GM19193 (cell line): ENCODE data around the gene PYY.

Experiments
- POLR2A ChIP-seq: IDR thresholded peaks from 4 replicates; pipeline ENCODE4 v1.6.1; 2011; ENCODE audit not compliant: insufficient read depth, insufficient read length; ENCODE audit errors: extremely low read depth

The PYY gene

DNA sequence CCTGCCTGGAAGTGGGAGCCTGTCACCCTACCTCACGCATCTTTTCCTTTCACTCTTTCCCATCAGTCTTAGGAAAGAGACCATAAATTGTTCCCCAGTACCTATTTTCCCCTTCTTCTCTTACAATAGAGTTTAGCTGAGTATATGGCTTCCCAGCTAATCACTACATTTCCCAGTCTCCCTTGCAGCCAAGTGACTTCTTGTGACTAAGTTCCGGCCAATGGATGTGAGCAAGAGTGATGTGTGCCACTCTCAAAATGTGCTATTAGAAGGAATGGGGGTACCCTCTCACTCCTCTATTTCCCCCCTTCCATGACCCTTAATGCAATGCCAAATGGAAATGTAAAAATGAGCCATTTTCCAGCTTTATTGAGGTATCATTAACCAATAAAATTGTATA, 8.2 kb upstream of the PYY start:
- no peak for TF ChIP-seq POLR2A

DNA sequence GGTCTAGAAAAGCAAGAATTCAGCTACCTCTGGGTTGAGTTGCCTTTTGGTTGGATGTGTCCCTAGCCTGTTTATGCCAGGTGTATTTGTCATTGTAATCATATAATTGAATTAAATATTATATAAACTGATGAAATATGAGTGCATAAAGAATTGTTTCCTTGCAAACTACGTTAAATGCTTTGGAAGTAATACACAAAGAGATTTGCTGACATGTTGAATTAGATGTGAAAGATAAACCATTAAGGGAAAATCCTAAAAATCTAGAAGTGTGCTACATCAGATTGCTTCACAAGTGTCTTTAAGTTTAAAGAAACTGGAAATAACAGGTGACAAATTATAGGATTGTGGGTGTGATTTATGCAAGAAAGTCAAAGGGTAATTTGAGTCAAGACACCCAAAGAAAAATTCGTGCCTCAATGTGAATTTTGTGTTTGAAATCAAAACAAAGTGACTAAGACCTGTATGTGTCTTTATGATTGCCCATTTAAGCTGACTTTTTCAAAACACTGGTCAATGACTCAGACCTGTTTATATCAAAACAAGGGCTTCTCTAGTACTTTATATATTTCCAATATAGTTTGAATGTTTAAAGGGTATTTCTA, 5.1 kb upstream of the PYY start:
- no peak for TF ChIP-seq POLR2A

DNA sequence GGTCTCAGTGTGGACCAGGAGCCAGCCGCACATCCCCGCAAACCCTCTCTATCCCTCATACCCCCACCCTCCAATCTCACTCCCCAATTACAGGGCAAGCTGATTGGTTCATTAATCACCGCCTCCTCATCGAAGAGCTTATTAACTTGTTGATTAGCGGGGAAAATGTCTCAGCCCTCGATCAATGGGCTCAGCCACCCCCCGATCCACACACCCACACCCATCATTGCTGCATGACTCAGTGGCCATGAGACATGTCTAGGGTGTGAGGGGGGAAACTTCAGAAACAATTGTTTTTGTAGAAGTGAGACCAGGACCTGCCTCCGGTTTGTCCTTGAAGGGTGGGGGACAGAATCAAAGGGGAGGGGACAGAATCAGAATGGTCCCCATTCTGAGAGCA, 2.5 kb upstream of the PYY start:
- TF ChIP-seq POLR2A: no peak

DNA sequence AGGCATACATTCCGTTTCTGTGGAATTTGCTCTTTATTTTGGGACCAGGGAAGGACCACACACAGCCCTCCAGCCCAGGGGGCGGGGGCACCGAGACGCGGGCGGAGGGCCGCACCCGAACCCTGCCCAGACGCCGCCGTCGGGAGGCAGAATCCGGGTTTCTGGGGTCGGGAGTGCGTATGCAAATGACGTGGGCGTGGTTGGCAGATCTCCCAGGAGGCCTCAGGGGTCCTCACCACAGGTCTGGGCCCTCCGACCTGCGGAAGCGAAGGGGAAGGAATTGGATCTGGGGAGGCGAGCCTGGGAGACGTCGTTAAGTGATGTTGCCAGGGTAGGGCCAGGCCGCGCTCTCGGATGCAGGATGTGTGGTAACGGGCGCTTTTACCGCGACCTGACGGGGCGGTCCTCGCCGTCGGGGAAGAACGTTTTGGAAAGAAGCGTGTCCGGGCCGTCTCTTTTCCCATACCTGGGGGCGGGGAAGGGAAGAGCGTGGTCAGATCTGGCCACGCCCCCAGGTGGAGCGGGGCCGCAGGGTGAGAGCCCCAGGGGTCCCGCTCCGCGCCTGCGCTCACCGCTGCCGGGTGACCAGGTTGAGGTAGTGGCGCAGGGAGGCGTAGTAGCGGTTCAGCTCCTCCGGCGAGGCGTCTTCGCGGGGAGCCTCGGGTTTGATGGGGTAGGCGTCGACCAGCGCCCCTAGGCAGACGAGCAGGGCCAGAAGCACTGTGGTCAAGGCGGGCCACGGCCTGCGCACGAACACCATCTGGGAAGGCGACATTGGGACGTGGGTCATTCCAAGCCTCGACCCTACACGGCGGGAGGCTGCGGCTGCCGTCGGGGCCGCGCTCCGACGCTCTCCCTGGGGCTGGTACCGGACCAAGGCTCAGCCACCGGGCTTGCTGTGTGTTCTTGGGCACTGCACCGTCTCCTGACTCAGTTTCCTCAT, 745 bp downstream of the PYY start:
- TF ChIP-seq POLR2A: no peak

DNA sequence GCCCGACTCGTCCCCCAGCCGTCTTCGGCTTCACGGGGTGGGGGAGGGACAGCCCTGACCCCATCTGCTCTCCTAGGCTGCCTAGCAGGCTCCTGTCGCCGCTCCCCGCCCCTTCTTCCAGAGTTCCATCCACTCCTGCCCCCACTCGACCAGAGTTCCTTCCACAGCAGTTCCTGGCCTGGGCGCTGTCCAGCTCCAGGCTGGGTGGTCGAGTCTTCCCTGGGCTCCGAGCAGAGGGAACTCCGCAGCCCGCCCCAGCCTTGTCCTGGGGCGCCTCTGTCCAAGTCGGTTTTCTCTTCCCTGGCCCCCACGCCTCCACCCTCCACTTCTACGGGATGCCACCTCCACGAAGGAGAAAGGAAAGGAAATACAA, 1.4 kb downstream of the PYY start:
- TF ChIP-seq POLR2A: no peak

DNA sequence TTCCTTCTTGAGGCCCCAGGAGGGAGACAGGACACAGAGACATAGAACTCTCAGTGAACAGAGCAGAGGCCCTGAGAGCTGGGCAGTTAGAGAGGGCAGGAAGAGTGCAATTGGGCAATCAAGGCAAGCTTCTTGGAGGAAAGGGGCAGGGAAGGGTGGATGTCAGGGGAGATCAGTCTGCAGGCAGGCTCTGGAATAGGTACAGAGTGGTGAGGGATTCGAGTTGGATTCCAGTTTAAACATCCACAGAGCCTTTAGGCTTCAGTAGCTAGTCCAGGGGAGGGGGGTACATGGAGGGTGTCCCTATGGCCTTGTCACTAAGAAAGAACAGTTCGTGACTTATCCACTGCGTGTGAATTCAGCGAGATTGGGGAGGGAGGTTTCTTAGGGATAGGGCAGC, 2.0 kb downstream of the PYY start:
- no peak for TF ChIP-seq POLR2A

DNA sequence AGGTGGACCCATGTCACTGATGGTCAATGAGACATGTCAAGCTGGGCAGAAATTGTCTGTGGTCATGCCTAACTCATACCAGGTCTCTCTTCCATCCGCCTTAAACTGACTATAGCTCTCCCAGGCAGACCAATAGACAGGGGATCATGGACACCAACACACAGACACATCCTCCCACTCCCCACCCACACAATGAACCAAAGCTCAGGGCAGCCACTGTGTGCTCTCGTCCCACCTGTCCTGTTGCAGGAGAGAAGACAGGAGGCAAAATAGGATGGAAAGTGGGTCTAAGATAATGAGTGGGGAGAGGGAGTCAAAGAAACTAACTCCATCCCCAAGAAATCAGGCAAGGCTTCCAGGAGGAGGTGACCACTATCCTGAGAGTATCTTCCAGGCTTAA, 3.2 kb downstream of the PYY start:
- no peak for TF ChIP-seq POLR2A

DNA sequence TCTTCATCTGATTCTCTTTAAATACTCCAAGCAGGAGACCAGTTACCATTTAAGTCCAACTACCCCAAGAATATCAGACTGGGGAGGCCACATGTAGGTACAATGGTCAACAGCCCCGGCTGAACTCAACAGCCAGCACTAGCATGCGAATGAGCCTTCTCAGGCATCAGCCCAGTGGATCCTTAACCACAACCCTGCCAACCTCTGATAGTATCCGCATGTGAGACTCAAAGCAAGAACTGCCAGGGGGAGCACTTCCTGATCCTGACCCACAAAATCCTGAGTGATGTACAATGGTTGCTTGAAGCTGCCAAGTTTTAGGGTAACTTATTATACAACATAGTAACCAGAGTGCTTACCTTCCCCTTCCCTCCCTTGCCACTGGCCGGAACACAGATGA, 4.0 kb downstream of the PYY start:
- TF ChIP-seq POLR2A: no peak

DNA sequence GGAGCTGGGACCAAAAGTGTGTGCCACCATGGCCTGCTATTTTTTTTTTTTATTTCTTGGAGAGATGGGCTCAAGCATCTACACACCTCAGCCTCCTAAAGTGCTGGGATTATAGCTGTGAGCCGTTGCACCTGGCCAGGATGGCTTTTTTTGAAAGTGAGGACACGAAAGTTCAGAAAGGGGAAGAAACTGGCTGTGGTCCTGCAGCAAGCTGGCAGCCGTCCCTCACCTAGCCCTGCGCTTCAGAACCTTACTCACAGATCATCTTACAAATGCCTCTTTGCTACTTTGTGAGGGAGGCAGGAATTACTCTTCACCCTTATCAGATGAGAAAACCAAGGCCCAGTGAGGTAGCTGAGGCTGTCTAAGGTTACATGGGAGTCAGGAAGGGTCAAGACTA, 7.0 kb downstream of the PYY start:
- no peak for TF ChIP-seq POLR2A

DNA sequence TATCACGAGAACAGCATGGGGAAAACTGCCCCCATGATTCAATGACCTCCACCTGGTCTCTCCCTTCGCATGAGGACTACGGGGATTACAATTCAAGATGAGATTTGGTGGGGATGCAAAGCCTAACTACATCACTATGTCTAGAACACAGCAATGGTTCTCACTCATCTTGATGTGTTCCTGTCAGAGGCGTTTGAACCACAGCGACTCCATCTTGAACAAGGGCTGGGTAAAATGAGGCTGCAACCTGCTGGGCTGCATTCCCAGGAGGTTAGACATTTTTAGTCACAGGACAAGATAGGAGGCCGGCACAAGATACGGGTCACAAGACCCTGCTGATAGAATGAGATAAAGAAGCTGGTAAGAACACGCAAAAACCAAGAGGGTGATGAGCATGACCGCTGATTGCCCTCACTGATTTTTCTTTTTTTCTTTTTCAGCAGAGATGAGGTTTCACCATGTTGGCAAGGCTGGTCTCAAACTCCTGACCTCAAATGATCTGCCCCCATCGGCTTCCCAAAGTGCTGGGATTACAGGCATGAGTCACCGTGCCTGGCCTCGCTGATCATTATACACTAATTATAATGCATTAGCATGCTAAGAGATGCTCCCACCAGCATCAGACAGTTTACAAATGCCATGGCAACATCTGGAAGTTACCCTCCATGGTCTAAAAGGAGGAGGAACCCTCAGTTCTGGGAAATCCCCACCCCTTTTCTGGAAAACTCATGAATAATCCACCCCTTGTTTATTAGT, 8.5 kb downstream of the PYY start:
- TF ChIP-seq POLR2A: no peak

DNA sequence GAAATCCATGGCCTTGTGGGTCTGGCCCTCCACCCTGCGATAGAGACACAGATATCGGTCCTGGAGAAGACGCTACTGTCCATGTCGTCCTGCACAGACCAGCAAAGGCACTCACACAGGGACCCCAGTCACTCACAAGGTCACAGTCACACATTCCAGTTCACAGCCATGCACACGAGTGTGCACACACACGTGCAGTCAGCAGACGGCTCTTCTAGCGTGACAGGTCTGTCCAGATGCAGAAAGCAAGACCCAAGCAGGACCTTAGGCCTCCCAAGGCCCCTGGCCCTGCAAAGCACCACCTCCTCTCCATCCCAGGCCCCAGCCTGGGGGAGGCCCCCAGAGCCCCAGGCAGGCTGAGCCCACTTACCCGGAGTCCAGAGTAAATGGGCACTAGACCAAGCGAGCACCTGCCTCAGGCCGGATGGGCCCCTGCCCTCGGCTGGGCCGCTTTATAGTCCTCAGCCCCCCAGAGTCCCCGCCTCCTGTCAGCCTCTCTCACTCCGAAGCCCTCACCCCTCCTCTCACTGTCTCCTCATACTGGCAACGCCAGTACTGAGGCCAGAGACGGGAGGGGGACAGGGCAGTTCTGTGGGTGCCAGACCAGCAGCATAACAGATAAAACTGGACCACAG, 11.6 kb downstream of the PYY start, which contains the start of gene PPY:
Gene PPY (minus strand): TSS at position 426 of the 635 bp plus-strand sequence. CDS start 822 bp downstream, outside the sequence.
- TF ChIP-seq POLR2A: no peak

DNA sequence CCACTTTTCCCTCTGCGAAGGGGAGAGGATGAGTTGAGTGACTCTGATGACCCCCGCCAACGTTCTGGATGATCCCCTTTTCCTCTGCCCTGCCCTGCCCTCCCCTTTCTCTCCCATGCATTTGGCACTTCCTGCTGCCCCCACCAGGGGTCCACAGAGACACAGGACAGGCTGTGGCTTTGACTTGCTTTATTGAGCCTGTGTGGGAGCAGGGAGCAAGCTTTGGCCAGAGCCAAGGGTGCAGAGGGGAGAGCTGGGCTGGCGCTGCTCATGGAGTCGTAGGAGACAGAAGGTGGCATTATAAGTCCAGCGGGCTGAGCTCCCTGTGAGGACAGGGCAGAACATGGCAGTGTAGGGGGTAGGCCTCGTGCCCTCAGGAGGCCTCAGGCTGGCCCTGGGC, 13.1 kb downstream of the PYY start:
- no peak for TF ChIP-seq POLR2A

DNA sequence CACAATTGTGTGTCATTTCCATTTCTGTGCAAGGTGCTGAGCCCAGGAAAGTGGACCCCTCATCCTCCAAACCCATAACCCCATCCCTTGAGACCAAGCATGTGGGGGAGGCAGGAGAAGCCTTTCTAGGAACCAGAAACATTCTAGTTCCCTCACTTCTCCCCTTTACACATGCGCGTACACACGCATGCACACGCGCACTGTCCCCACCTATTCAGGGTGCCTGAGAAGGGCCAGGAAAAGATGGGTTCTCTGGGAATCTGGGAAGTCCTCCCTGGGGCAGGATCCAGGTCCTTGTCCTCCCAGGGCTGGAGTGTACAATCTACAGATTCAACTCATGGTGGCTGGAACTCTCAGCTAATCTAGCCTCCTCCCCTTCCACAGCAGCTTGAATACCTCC, 13.9 kb downstream of the PYY start:
- TF ChIP-seq POLR2A: no peak

DNA sequence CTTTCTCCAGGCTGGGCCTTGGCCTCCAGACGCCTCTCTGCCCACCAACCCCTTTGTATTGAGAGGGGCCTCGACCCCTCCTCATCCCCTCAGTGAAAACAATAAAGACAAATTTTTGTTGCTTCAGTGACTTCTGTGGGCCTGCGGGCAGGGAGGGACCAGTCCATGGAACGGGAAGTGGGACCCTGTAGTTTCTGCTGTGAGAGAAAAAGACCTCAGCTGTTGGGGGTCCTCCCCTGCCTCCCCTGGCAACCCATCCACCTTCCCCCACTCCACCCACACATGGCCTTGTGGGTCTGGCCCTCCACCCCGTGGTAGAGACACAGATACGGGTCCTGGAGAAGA, 14.9 kb downstream of the PYY start:
- no peak for TF ChIP-seq POLR2A

DNA sequence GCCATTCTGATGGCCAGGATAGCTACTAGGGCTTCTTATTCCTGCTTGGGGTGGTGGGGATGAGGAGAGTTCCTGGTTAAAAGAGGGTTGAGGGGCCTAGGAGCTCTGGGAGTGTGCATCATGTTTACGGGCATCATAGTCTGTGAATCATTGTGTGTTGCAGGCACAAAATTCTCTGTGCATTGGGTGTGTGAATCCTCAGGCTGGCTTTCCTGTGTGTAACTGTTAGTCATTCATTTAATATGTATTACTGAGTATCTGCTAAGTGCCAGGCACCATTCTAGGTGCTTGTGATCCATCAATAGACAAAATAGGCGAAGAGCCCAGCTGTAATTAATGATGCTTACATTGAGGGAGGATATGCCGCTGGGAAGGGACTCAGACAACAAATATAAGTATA, 17.3 kb downstream of the PYY start:
- no peak for TF ChIP-seq POLR2A
